ENCODE measurements around the gene RBM4B. TPM values are rescaled to one million over a fixed set of nuclear protein-coding genes. Genes with fewer than 3 reads are reported as not detected.
A peak's percentile ranks its signal among the peaks of the same experiment; 100 is the strongest.

RBM4B gene
- total RNA-seq, 3 donors from 2014 or later, result 16.7 to 22.7 (median 16.7) TPM

- intact Hi-C loops (cut with DNase I, micrococcal nuclease), result no loop called here
- H3K36me3 ChIP-seq (ENCODE audit: low read depth), result no peaks in the 10 kb centered on the region
- no peaks in the 10 kb centered on the region for H3K4me1 ChIP-seq (ENCODE audit: low read depth)
- H3K4me3 ChIP-seq, result no peak overlapping the region
- H3K9me3 ChIP-seq, result no peaks in the 10 kb centered on the region
- no peak for DNase-seq
- ATAC-seq, result no peak
- TF ChIP-seq CTCF (IDR thresholded peaks at IDR 0.05), result no peak
Measured at GRCh38 chr11:66659763-66660162, 17.9 kb downstream of the RBM4B start.

GRCh38 chr11:66653123-66653522 lies 24.6 kb downstream of the RBM4B start:
- ATAC-seq (no peak), DNase-seq (no peak)
- Histone ChIP-seq H3K9me3 (no peaks in the 10 kb centered on the region), H3K4me1 (ENCODE audit: low read depth) (peaks cover 2% of the 10 kb centered on the region), H3K4me3 (no peak overlapping the region), H3K36me3 (ENCODE audit: low read depth) (no peaks in the 10 kb centered on the region)
- TF ChIP-seq CTCF (IDR thresholded peaks at IDR 0.05), result no peak
- intact Hi-C loops (cut with DNase I, micrococcal nuclease), result no loop called here

GRCh38 chr11:66652651-66653050 lies 25.0 kb downstream of the RBM4B start:
- Histone ChIP-seq H3K9me3 (no peaks in the 10 kb centered on the region), H3K4me1 (ENCODE audit: low read depth) (peaks cover 2% of the 10 kb centered on the region), H3K4me3 (no peak overlapping the region), H3K36me3 (ENCODE audit: low read depth) (no peaks in the 10 kb centered on the region)
- no peak for TF ChIP-seq CTCF (IDR thresholded peaks at IDR 0.05)
- ATAC-seq (peak; percentile 35), DNase-seq (no peak)
- intact Hi-C loops (cut with DNase I, micrococcal nuclease), result no loop called here

GRCh38 chr11:66651016-66651415 lies 26.7 kb downstream of the RBM4B start:
- Histone ChIP-seq H3K9me3 (no peaks in the 10 kb centered on the region), H3K4me1 (ENCODE audit: low read depth) (peaks cover 2% of the 10 kb centered on the region), H3K36me3 (ENCODE audit: low read depth) (no peaks in the 10 kb centered on the region), H3K4me3 (no peak overlapping the region)
- no peak for TF ChIP-seq CTCF (IDR thresholded peaks at IDR 0.05)
- no peak for ATAC-seq
- DNase-seq, result no peak
- intact Hi-C loops (cut with DNase I, micrococcal nuclease), result no loop called here

- intact Hi-C loops (cut with DNase I, micrococcal nuclease), result no loop called here
- no peaks in the 10 kb centered on the region for H3K9me3 ChIP-seq
- no peak overlapping the region for H3K4me3 ChIP-seq
- no peak for TF ChIP-seq CTCF (IDR thresholded peaks at IDR 0.05)
- DNase-seq (no peak), ATAC-seq (no peak)
- H3K4me1 ChIP-seq (ENCODE audit: low read depth), result peaks cover 4% of the 10 kb centered on the region
- H3K36me3 ChIP-seq (ENCODE audit: low read depth), result no peaks in the 10 kb centered on the region
Measured at GRCh38 chr11:66649903-66650302, 27.8 kb downstream of the RBM4B start.

- Histone ChIP-seq H3K36me3 (ENCODE audit: low read depth) (peaks cover 3% of the 10 kb centered on the region), H3K9me3 (no peaks in the 10 kb centered on the region), H3K4me1 (ENCODE audit: low read depth) (peaks cover 27% of the 10 kb centered on the region), H3K4me3 (no peak overlapping the region)
- TF ChIP-seq CTCF (IDR thresholded peaks at IDR 0.05), result no peak
- no peak for DNase-seq
- ATAC-seq, result no peak
- intact Hi-C loops (cut with DNase I, micrococcal nuclease), result no loop called here
Measured at GRCh38 chr11:66646828-66647227, 30.9 kb downstream of the RBM4B start.
